DMS153 treated with DMSO at 0.1 percent for 48 hours (cell line): Measurements from ENCODE around the gene SHROOM2.
"Not testable (repeated sequence)": the region's sequence is repeated elsewhere in the genome, so short reads cannot be mapped to it uniquely, and the experiment has no call there.

Source experiments
- DNase-seq: peaks from one replicate; lab custom pipeline; 2025; ENCODE audit not compliant: unreplicated experiment; lab: John Stamatoyannopoulos, UW

The SHROOM2 gene

GRCh38 chrX:9829308-9830267, 43.4 kb downstream of the SHROOM2 start:
- DNase-seq, result no peak

- no peak for DNase-seq
Observed at GRCh38 chrX:9832811-9833210, 46.6 kb downstream of the SHROOM2 start.

- no peak for DNase-seq
Observed at GRCh38 chrX:9835585-9836210, 49.5 kb downstream of the SHROOM2 start.

GRCh38 chrX:9842541-9842940, 56.3 kb downstream of the SHROOM2 start:
- no peak for DNase-seq

GRCh38 chrX:9844936-9845577, 58.8 kb downstream of the SHROOM2 start:
- DNase-seq, result no peak

- DNase-seq, result no peak
Observed at GRCh38 chrX:9845578-9845952, 59.3 kb downstream of the SHROOM2 start.

- no peak for DNase-seq
Observed at GRCh38 chrX:9846631-9847030, 60.4 kb downstream of the SHROOM2 start.

GRCh38 chrX:9847071-9847470, 60.8 kb downstream of the SHROOM2 start:
- DNase-seq, result no peak

GRCh38 chrX:9848718-9849479, 62.7 kb downstream of the SHROOM2 start:
- no peak for DNase-seq

GRCh38 chrX:9851890-9852289, 65.7 kb downstream of the SHROOM2 start:
- DNase-seq, result no peak

GRCh38 chrX:9853307-9853706, 67.1 kb downstream of the SHROOM2 start:
- no peak for DNase-seq

GRCh38 chrX:9855561-9856283, 69.5 kb downstream of the SHROOM2 start:
- DNase-seq, result no peak

- DNase-seq, result no peak
Observed at GRCh38 chrX:9856588-9856987, 70.4 kb downstream of the SHROOM2 start.

GRCh38 chrX:9857575-9858474, 71.6 kb downstream of the SHROOM2 start:
- no peak for DNase-seq

- DNase-seq, result not testable (repeated sequence)
Observed at GRCh38 chrX:9858684-9859083, 72.5 kb downstream of the SHROOM2 start.

- DNase-seq, result no peak
Observed at GRCh38 chrX:9859711-9860555, 73.7 kb downstream of the SHROOM2 start.

- DNase-seq, result no peak
Observed at GRCh38 chrX:9860826-9861225, 74.6 kb downstream of the SHROOM2 start.

- DNase-seq, result no peak
Observed at GRCh38 chrX:9861711-9862110, 75.5 kb downstream of the SHROOM2 start.

GRCh38 chrX:9862525-9862924, 76.3 kb downstream of the SHROOM2 start:
- no peak for DNase-seq
